Dermis blood vessel endothelial cell (primary cell): Measurements from ENCODE around the gene SNRPB. TPM values are rescaled to one million over a fixed set of nuclear protein-coding genes. Genes with fewer than 3 reads are reported as not detected.
A peak's percentile ranks its signal among the peaks of the same experiment; 100 is the strongest.
"Not testable (repeated sequence)": the region's sequence is repeated elsewhere in the genome, so short reads cannot be mapped to it uniquely, and the experiment has no call there.

Experiments
- DNase-seq: peaks from one replicate; pipeline ENCODE4 v3.0.0; 2010
- total RNA-seq: library from RNA; depleted of rRNA; stranded (reverse); fragments of >200 nt; gene quantifications from 2 replicates; pipeline ENCODE4 v1.2.3, GENCODE V29; 2014

Gene SNRPB
- total RNA-seq = 260 and 270 TPM in 2 replicates

DNA sequence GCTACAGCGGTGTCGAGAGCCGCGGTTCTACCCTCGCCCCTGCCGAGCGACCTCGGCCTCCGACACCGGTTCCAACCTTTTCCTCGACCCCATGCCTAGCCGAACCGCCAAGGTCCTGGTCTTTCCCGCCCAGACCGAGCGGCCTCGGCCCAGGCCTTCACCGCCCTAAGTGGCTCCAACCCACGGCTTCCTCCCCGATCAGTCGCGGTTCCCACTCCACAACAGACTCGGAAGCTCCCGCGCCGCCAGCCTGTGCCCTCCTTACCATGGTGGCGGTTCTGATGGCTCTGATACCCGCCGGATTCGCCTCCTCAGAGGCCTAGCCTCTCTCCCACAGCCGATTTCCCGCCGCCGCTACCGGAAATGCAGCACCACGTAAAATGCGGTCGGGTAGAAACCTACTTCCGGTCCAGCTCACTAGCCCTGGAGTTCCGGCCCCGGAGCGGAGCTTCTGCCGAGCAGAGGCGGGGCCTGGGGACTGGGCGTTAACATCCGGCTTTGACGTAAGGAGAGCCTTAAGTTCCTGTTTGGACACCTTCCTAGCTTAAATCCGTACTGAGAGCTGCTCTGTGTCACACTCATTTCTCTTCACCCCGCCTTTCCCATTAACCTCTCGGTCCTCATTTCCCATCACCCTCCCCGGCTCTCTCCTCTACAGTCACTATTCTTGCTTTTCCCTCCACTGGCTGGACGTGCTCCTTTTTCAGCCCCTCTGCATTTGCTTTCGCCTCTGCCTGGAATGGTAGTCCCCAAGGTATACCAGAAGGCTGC, at the start of gene SNRPB:
Gene SNRPB, minus strand, starts transcription at position 367 of the 771 bp plus-strand sequence. Its CDS starts 99 bp downstream, at position 268.
- peak; percentile 99 for DNase-seq

GRCh38 chr20:2519115-2519809, 48.7 kb upstream of the SNRPB start:
- DNase-seq = peak; percentile 5

GRCh38 chr20:2518558-2518957, 48.0 kb upstream of the SNRPB start:
- no peak for DNase-seq

- no peak for DNase-seq
Observed at GRCh38 chr20:2518096-2518495, 47.5 kb upstream of the SNRPB start.

GRCh38 chr20:2516399-2516798, 45.8 kb upstream of the SNRPB start:
- DNase-seq = no peak

GRCh38 chr20:2515203-2515602, 44.6 kb upstream of the SNRPB start:
- DNase-seq = peak; percentile 8

GRCh38 chr20:2509794-2510193, 39.2 kb upstream of the SNRPB start:
- no peak for DNase-seq

- DNase-seq = no peak
Observed at GRCh38 chr20:2509468-2509781, 38.8 kb upstream of the SNRPB start.

DNA sequence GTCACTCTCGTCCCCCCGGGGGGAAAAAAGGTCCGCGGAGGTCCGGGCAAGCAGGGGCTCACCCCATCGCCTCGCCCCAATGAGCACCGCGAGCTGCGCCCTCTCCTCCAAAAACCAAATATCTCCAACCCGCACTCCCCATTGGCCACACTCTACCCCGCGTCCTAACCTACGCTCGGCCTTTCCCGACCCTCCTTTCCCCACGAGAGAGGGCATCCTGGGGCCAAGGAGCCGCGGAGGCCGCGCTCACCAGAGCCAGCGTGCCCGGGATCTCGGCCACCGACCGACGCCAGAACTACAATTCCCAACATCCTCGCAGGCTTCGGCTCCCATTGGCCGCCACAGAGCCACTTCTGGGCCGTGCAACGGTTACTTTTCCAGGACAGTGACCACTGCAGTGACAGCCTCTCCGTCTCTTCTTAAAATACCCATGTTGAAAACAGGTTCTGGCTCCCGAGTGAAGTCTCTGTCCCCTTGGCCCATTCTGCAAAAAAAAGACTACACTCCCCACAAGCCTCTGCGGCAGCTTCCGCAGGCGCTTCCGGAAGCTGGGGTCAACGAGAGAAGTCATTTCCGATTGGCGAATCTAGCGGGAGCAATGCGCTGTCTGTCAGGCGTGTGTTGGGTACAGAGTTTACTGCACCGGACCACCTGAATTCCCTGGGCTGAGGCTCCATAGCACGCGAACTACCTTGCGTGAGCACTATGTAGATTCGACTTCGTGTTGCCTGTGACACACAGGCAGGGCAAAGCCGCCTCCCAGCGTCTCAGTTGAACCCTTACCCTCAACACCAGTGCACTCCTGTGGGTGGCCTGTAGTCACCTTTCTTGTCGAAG, 38.3 kb upstream of the SNRPB start, which contains the start of gene ZNF343:
Gene ZNF343, minus strand, starts transcription at position 285 of the 837 bp plus-strand sequence. CDS start 15,020 bp downstream, outside the sequence.
- DNase-seq = peak; percentile 85

- DNase-seq = peak; percentile 13
Observed at GRCh38 chr20:2507875-2508630, 37.5 kb upstream of the SNRPB start.

DNA sequence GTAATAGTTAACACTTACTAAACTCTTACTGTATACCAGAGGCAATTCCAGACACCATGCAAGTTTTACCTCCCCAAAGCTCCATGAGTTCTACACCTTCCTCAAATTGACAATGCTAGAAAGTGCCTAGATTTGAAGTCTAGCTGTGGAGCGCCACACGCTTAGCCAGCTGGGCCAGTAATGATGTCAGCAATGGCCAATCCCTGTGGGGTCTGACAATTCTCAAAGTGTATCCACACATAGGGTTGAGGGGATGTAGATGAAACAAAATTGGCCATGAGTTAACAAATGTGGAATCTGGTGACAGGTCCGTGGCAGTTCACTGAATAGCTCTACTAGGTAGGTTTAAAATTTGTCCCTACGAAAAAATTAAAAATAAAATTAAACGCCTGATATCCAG, 36.9 kb upstream of the SNRPB start:
- no peak for DNase-seq

- DNase-seq = not testable (repeated sequence)
Observed at GRCh38 chr20:2506426-2506825, 35.8 kb upstream of the SNRPB start.

DNA sequence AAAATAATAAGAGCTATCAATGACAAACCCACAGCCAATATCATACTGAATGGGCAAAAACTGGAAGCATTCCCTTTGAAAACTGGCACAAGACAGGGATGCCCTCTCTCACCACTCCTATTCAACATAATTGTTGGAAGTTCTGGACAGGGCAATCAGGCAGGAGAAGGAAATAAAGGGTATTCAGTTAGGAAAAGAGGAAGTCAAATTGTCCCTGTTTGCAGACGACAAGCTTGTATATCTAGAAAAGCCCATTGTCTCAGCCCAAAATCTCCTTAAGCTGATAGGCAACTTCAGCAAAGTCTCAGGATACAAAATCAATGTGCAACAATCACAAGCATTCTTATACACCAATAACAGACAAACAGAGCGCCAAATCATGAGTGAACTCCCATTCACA, 34.2 kb upstream of the SNRPB start:
- DNase-seq = not testable (repeated sequence)

DNA sequence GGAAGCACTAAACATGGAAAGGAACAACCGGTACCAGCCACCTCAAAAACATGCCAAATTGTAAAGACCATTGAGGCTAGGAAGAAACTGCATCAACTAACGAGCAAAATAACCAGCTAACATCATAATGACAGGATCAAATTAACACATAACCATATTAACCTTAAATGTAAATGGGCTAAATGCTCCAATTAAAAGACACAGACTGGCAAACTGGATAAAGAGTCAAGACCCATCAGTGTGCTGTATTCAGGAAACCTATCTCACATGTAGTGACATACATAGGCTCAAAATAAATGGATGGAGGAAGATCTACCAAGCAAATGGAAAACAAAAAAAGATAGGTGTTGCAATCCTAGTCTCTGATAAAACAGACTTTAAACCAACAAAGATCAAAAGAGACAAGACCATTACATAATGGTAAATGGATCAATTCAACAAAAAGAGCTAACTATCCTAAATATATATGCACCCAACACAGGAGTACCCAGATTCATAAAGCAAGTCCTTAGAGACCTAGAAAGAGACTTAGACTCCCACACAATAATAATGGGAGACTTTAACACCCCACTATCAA, 32.3 kb upstream of the SNRPB start:
- not testable (repeated sequence) for DNase-seq

DNA sequence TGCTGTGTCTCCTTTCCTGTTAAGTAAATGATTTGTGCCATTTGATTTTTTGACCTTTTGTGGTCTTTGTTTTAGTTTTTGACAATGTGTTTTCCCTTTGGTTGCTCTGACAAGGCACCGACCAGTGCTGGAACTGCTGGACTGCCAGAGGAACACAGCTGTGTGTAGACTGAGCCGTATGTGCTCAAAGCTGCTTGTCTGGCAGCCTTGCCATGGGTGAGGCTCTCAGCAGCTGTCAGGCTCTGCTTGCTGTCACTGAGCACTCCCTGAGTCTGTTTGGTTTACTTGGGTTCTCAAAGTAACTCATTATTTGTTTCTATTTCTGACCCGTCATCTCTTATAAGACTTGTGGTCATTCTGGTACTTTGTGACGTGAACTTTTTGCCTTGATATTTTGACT, 15.1 kb upstream of the SNRPB start:
- no peak for DNase-seq

DNA sequence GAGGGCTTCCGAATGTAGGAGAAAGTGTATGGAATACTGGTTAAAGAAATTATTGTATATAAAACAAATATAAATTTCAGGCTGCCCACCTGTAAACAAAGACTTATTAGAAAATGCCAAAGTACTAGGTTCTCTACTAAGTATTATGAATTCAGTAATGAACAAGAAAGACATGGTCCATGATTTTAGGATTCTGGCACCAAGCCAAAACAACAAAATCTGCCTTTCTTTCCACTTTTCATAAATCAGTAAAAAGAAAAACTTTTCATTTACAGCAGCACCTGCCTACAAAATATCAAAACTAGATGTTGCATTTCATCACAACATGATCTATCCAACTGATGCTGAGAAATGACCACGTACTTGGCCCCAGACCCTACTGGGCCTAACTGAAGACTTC, 14.5 kb upstream of the SNRPB start:
- no peak for DNase-seq

- no peak for DNase-seq
Observed at GRCh38 chr20:2483504-2483903, 12.9 kb upstream of the SNRPB start.

GRCh38 chr20:2480381-2480780, 9.8 kb upstream of the SNRPB start:
- DNase-seq = no peak

GRCh38 chr20:2476742-2477615, 6.4 kb upstream of the SNRPB start:
- peak; percentile 58 for DNase-seq

DNA sequence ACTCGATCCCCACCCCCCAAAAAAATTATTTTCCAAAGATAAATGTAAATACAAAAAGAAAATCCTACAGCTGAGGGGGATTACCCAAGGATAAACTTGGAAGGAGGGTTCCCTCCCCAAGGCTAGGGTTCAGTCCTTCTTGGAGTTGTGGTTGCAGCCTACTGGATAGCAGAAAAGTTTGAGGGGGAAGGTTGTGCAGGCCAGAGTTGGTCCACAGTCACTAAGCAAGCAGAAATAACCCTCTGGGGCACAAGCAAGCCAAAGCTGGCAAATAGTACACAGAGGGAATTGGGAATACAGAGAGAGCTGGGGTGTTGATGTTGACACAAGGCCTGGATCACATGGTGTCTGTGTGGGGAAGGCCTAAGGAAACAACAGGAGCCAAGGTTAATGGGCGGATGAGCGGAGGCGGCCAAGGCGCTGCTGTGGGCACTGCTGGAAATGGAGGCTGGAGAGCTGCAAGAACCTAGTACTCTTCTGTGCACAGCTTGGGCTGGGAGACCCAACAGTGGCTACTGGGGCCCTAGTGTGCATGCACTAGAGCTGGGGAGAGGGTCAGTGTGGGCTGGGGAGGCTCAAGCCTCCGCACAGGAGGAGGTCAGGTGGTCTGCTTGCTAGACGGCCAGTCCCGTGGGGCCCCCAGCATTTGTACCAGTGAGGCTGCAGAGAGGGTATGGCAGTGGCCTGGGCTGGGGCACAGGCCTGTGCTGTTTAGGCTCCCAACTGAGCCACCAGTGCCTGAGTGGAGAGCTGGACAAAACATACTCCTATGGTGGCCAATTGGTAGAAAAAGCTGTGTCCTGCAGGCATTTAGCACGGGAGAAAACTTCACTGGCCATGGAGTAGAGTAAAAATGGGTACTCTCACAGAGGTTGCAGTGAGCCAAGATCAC, 5.5 kb upstream of the SNRPB start:
- DNase-seq = no peak
